ENCODE results near the gene FYB1.

FYB1 gene

GRCh38 chr5:39216631-39217030, 2.7 kb downstream of the FYB1 start:
- TF ChIP-seq, protein P1, sequence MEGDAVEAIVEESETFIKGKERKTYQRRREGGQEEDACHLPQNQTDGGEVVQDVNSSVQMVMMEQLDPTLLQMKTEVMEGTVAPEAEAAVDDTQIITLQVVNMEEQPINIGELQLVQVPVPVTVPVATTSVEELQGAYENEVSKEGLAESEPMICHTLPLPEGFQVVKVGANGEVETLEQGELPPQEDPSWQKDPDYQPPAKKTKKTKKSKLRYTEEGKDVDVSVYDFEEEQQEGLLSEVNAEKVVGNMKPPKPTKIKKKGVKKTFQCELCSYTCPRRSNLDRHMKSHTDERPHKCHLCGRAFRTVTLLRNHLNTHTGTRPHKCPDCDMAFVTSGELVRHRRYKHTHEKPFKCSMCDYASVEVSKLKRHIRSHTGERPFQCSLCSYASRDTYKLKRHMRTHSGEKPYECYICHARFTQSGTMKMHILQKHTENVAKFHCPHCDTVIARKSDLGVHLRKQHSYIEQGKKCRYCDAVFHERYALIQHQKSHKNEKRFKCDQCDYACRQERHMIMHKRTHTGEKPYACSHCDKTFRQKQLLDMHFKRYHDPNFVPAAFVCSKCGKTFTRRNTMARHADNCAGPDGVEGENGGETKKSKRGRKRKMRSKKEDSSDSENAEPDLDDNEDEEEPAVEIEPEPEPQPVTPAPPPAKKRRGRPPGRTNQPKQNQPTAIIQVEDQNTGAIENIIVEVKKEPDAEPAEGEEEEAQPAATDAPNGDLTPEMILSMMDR (IDR thresholded peaks at IDR 0.05): no peak

- TF ChIP-seq, protein P1 (IDR thresholded peaks at IDR 0.05): no peak
Measured at GRCh38 chr5:39215857-39216256, 3.5 kb downstream of the FYB1 start.

GRCh38 chr5:39214912-39215709, 4.3 kb downstream of the FYB1 start:
- TF ChIP-seq, protein P1 (IDR thresholded peaks at IDR 0.05): no peak

DNA sequence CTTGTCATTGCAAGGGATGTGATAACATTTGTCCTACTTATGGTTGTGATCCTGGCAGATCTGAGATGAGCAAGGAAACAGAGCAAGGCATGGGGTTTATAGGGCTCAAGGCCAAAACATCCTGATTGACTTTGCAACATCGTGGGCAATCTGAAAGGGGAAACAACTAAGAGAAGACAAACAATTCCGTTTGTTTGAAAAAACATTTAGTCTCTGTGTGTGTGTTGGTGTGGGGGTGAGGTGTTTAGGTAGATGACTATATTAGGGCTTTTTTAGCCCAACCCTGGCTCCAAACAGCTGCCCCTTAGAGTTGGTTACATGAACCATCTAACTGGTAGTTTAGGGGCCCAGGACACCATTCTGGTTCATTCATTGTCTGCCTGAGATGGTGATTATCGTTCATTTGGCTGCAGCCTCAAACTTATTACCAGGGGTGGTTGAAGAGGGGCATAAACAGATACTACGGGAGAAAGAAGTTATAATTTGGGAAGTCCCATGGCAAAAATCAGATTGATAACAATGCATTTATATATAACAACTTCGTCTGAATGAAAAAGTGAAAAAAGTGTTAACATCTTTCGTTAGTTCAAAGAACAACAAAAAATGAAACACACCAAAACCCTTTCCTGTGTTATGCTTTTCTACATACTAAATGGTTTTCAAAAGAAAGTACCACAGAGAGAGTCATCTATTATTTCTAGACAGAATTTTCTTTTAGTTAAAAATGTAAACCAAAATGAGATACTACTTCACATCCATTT, 5.7 kb downstream of the FYB1 start:
- TF ChIP-seq, protein P1 (IDR thresholded peaks at IDR 0.05): no peak

- TF ChIP-seq, protein P1 (IDR thresholded peaks at IDR 0.05): no peak
Measured at GRCh38 chr5:39211773-39212172, 7.6 kb downstream of the FYB1 start.

DNA sequence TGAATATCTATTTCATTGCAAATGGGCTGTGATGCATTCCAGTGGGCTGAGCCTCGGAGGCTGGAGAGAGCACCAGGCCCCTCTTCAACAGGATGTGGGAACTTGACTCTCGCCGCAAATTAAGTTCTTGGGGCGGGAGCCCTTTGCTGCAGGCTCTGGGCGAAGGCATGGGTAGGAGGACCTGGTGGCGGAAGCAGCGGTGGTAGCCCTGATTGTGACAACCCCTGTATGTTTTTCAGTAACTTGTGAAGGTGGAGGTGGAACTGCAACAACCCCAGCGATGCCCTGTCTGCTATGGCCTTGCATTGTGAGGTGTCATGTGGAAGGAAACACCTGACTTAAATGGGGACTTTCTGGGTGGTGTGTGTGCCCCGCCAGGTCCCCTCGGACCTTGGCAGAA, 9.4 kb downstream of the FYB1 start:
- TF ChIP-seq, protein P1 (IDR thresholded peaks at IDR 0.05): no peak

- TF ChIP-seq, protein P1 (IDR thresholded peaks at IDR 0.05): no peak
Measured at GRCh38 chr5:39208471-39208870, 10.9 kb downstream of the FYB1 start.

Measured in LNCAP (cell line).